ENCODE results near the gene ASB10.

GRCh38 chr7:151175047-151175792 lies 11.8 kb downstream of the ASB10 start:
- TF ChIP-seq POLR2A (IDR thresholded peaks at IDR 0.05) = no peak
- no peak for TF ChIP-seq CTCF (IDR thresholded peaks at IDR 0.05)
